Stomach (tissue), 9 donors: Measurements from ENCODE around the gene KCNQ4. TPM values are rescaled to one million over a fixed set of nuclear protein-coding genes. Genes with fewer than 3 reads are reported as not detected.
A peak's percentile ranks its signal among the peaks of the same experiment; 100 is the strongest.

Experiments used
- DNase-seq, 2 donors: peaks; one replicate each; pipeline versions ENCODE4 v3.0.0 to v3.0.0-alpha.2; 2013 to 2019
- H3K27ac ChIP-seq, 5 donors: fragments of 200-600 bp in 4 of 5; sonication (generic) in 4 of 5; one replicate each; pipeline ENCODE4 v1.5.1; 2013 to 2019; ENCODE audit warnings: mild to moderate bottlenecking in 1 of 5, moderate library complexity in 1 of 5
- H3K27me3 ChIP-seq, 3 donors: fragments of 200-600 bp; sonication (generic); one replicate each; pipeline ENCODE4 v1.5.1; 2017 to 2019; ENCODE audit warnings: mixed run types in 1 of 3
- H3K36me3 ChIP-seq, 4 donors: fragments of 200-600 bp; sonication (generic); 1 replicate in 3 of 4; 2 replicates in 1 of 4; pipeline ENCODE4 v1.5.1; 2016 to 2019
- H3K4me1 ChIP-seq, 4 donors: fragments of 200-600 bp; sonication (generic); one replicate each; pipeline ENCODE4 v1.5.1; 2016 to 2019
- H3K4me3 ChIP-seq, 4 donors: fragments of 200-600 bp; sonication (generic) in 3 of 4; one replicate each; pipeline ENCODE4 v1.5.1; 2016 to 2019; ENCODE audit warnings: mild to moderate bottlenecking in 1 of 4
- H3K9me3 ChIP-seq, 4 donors: fragments of 200-600 bp; sonication (generic); one replicate each; pipeline ENCODE4 v1.5.1; 2016 to 2019
- EP300 ChIP-seq: sonication (generic); formaldehyde crosslinking; IDR thresholded peaks from one replicate; pipeline ENCODE4 v1.6.1; 2017; ENCODE audit warnings: antibody characterized with exemption
- POLR2A ChIP-seq, 4 donors: fragments of 450-650 bp; IDR thresholded peaks; one replicate each; pipeline ENCODE4 v1.6.1; 2016; ENCODE audit warnings: antibody characterized with exemption in 4 of 4, control low read depth in 2 of 4, mild to moderate bottlenecking in 1 of 4, moderate library complexity in 1 of 4
- POLR2AphosphoS5 ChIP-seq, 3 donors: sonication (generic); formaldehyde crosslinking; IDR thresholded peaks; one replicate each; pipeline ENCODE4 v1.6.1; 2016; ENCODE audit warnings: antibody characterized with exemption in 3 of 3
- WGBS, 5 donors: extraction: QIAGEN DNeasy Blood & Tissue Kit in 3 of 5; methylation state at CpG; one replicate each; pipeline versions ENCODE4 v1.1.5 to v1.1.7; 2013 to 2018; 5-methylcytosine and 5-hydroxymethylcytosine counted together
- intact Hi-C: fragments of 100-400 bp; cut with DNase I; formaldehyde crosslinking; loops from one replicate; pipeline ENCODE4 v1.15.1; 2023; ENCODE audit warnings: low total_unique reads
- polyA plus RNA-seq, 3 donors: library from polyadenylated mRNA; stranded (reverse); fragments of 200-250 nt; gene quantifications; one replicate each; pipeline ENCODE4 v1.2.3, GENCODE V29; 2013
- total RNA-seq, 5 donors: library from RNA; depleted of rRNA; stranded (reverse); fragments of >200 nt; gene quantifications; one replicate each; pipeline versions ENCODE4 v1.1.0 to v1.2.3, GENCODE V29; 2014 to 2016
- TF ChIP-seq, protein P1 (sequence below), 7 experiments: fragments of 450-650 bp in 4 of 7; fragments of 200-600 bp in 3 of 7; sonication (generic) in 3 of 7; IDR thresholded peaks; one replicate each; pipeline ENCODE4 v1.5.1; 2016 to 2019; ENCODE audit warnings: antibody characterized with exemption in 7 of 7, control low read depth in 2 of 7, mild to moderate bottlenecking in 1 of 7
- donor health status: healthy with polysubstance abuse.
- donor health status: Bipolar disorder and iron deficiency.
- donor health status: healthy.

Gene KCNQ4
- total and polyA plus RNA-seq, 8 donors, result 0.31 to 7.6 (median 0.58) TPM; not detected in 1

DNA sequence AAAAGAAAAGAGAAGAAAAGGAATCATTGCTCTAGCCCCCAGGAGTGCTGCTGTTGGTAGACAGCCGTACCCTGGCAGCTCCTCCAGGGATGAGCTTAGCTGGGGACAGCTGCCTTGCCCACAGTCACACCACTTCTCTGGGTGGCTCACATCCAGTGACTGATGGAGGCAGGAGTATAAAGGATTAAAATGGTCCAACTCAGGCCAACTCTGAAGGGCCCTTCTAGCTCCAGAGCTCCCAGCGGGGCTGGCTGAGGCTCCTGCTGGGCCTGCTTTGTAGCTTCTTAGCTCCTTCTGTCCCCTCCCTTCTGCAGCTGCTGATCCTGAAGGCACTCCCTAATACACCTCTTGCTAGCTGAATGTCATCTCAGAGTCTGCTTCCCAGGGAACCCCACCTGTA lies 74.2 kb downstream of the KCNQ4 start:
- intact Hi-C loops, result no loop called here
- H3K27ac ChIP-seq, result no peak overlapping the region

DNA sequence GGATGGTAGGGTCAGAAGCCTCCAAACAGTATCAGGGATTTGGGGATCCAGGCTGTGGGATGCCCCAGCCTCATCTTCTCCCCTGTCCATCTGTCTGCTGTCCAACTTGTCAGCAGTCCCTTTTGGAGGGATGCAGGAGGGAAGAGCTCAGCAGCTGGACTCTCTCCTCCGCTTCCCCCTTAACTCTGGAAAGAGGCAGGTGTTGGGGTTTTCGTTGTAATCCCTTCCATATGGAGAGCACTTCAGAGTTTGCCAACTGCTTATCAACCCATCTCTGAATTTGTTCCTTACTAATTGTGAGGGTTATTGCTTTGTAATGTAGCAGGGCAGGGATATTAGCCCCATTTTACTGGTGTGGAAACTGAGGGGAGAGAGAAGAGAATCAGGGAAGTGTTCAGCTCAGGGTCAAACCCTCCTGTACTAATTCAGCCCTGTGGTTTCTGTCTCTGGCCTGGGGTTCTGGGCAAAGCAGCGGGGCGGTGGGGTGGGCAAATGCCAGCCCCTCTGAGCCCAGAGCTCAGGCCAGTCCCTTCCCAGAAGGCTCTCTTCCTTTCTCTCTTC lies 75.3 kb downstream of the KCNQ4 start:
- Histone ChIP-seq H3K9me3 (no peaks in the 10 kb centered on the region), H3K4me1 (peaks cover 25 to 32% (median 29%) of the 10 kb centered on the region in 4 donors), H3K27ac (peak overlapping the region in 1 of 5 donors; percentile 54), H3K4me3 (no peak overlapping the region), H3K27me3 (no peaks in the 10 kb centered on the region), H3K36me3 (no peaks in the 10 kb centered on the region)
- intact Hi-C loops, result no loop called here
- TF ChIP-seq EP300 (no peak), POLR2AphosphoS5 (IDR thresholded peaks at IDR 0.05) (no peak), POLR2A (IDR thresholded peaks at IDR 0.05) (no peak)
- TF ChIP-seq, protein P1, sequence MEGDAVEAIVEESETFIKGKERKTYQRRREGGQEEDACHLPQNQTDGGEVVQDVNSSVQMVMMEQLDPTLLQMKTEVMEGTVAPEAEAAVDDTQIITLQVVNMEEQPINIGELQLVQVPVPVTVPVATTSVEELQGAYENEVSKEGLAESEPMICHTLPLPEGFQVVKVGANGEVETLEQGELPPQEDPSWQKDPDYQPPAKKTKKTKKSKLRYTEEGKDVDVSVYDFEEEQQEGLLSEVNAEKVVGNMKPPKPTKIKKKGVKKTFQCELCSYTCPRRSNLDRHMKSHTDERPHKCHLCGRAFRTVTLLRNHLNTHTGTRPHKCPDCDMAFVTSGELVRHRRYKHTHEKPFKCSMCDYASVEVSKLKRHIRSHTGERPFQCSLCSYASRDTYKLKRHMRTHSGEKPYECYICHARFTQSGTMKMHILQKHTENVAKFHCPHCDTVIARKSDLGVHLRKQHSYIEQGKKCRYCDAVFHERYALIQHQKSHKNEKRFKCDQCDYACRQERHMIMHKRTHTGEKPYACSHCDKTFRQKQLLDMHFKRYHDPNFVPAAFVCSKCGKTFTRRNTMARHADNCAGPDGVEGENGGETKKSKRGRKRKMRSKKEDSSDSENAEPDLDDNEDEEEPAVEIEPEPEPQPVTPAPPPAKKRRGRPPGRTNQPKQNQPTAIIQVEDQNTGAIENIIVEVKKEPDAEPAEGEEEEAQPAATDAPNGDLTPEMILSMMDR (IDR thresholded peaks at IDR 0.05), result no peak
- no peak for DNase-seq
- WGBS, 5 donors, result 78 to 94% (median 89%) methylated on average over 4 of the region's 4 CpGs

More for the DNA sequence above, 74.2 kb downstream of the KCNQ4 start:
- Histone ChIP-seq H3K9me3 (no peaks in the 10 kb centered on the region), H3K4me3 (no peak overlapping the region), H3K4me1 (peaks cover 13 to 25% (median 18%) of the 10 kb centered on the region in 4 donors), H3K27me3 (no peaks in the 10 kb centered on the region), H3K36me3 (no peaks in the 10 kb centered on the region)
- no peak for DNase-seq
- TF ChIP-seq, protein P1 (IDR thresholded peaks at IDR 0.05), result no peak
- TF ChIP-seq EP300, result no peak
- no peak for TF ChIP-seq POLR2AphosphoS5 (IDR thresholded peaks at IDR 0.05)
- TF ChIP-seq POLR2A (IDR thresholded peaks at IDR 0.05), result no peak
- 75 to 94% (median 84%) methylated on average over 2 of the region's 2 CpGs for WGBS, 5 donors

DNA sequence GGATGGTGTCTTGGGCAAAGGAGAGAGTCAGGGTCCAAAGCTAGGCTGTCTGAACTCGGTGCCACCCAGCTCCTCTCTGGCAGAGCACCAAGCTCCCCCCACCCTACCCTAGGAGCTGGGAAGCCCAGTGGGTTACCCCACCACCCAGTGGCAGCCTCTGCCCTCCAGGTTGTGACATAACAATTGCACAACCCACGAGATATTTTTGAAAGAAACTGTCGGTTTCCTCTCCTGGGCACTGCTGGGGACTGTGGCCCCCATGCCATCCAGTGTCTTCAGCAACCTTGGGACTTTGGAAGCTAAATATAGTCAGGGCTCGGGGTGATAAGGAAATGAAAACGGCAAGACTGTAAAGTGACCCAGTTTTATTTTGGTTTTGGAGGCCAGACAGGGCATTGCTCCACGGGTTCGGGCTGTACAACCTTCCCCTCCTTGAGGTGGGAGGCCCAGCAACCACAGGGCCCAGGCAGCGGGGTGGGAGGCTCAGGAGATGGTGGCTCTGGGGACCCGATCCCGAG lies 77.2 kb downstream of the KCNQ4 start:
- TF ChIP-seq POLR2AphosphoS5 (IDR thresholded peaks at IDR 0.05), result no peak
- TF ChIP-seq POLR2A (IDR thresholded peaks at IDR 0.05), result no peak
- TF ChIP-seq, protein P1 (IDR thresholded peaks at IDR 0.05), result no peak
- no peak for TF ChIP-seq EP300
- H3K36me3 ChIP-seq, result no peaks in the 10 kb centered on the region
- DNase-seq, result no peak
- intact Hi-C loops, result no loop called here
- H3K27ac ChIP-seq, result peak overlapping the region; percentile 61 to 93 (median 77)
- peaks cover 25 to 43% (median 37%) of the 10 kb centered on the region in 4 donors for H3K4me1 ChIP-seq
- no peaks in the 10 kb centered on the region for H3K9me3 ChIP-seq
- peak overlapping the region; percentile 73 to 80 (median 76) for H3K4me3 ChIP-seq
- H3K27me3 ChIP-seq, result no peaks in the 10 kb centered on the region
- 22 to 36% (median 23%) methylated on average over 10 of the region's 10 CpGs for WGBS, 5 donors

DNA sequence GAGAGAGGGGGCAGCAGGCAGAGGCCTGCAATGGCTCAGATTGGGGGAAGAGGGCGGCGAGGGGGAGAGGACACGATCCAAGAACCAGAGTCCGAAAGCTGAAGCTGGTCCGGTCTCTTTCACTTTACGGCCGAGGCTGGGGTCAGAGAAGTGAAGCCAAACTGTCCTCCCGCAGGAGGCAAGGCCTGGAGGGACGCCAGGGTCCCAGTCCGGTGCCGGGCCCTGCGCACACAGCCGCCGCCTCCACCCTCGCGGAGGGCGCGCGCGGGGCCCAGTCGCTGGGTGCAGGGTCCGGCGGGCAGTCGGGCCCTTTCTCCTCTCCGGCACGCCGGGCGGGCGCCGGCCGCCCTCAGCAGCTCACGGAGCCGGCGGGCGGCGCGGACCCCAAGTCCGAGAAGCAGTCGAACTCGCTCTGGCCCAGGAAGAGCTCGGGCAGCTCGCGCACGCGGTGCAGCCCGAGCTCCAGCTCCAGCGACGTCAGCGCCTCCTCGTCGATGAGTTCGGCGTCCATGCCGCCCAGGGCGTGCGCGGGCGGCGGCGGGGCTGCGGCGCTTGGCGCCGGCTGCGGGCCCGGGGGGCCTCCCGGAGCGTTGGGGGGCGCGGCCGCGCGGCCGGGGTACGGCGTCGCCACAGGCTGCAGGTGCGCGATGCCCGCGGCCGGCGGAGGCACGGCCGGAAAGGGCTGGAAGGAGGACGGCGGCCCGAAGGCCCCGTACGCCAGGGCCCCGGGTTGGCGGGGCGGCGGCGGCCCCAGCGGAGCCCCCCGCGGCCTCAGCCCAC lies 77.8 kb downstream of the KCNQ4 start:
- WGBS, 5 donors, result 2 to 15% (median 5%) methylated on average over 9 to 98 of the region's 98 CpGs
- H3K27me3 ChIP-seq, result no peaks in the 10 kb centered on the region
- TF ChIP-seq, protein P1 (IDR thresholded peaks at IDR 0.05), result no peak
- TF ChIP-seq POLR2AphosphoS5 (IDR thresholded peaks at IDR 0.05), result peak in 1 of 3 donors; percentile 8
- intact Hi-C loops, result no loop called here
- H3K4me1 ChIP-seq, result peaks cover 25 to 49% (median 40%) of the 10 kb centered on the region in 4 donors
- H3K9me3 ChIP-seq, result no peaks in the 10 kb centered on the region
- peak overlapping the region; percentile 77 to 93 (median 87) for H3K27ac ChIP-seq
- H3K36me3 ChIP-seq, result no peaks in the 10 kb centered on the region
- DNase-seq, result peak; percentile 48 to 85
- peak overlapping the region; percentile 73 to 80 (median 76) for H3K4me3 ChIP-seq
